HepG2 (cell line): Measurements from ENCODE around the gene BBS9. TPM values are rescaled to one million over a fixed set of nuclear protein-coding genes. Genes with fewer than 3 reads are reported as not detected.
A peak's percentile ranks its signal among the peaks of the same experiment; 100 is the strongest.

Source experiments
- ATAC-seq: fragments of 200-7000 bp; cut with Tn5 transposase; 3 replicates; pipeline ENCODE4 v1.9.1; 2020; ENCODE audit warnings: mild to moderate bottlenecking, moderate library complexity
- BruUV-seq: library from RNA; stranded (reverse); fragments of 400-500 nt; replicated peaks from 2 replicates; lab custom pipeline; 2021; lab: Mats Ljungman, UMichigan
- CTCF ChIA-PET: fragments of 300-600 bp; formaldehyde crosslinking; extraction: SDS; loops from one replicate; lab custom pipeline; 2021; ENCODE audit warnings: low total read pairs, inconsistent platforms, low intra/inter-chr PET ratio; lab: Yijun Ruan, JAX
- POLR2A ChIA-PET: fragments of 350-600 bp; sonication (Branson Sonifier 250); formaldehyde crosslinking; loops from one replicate; lab custom pipeline; 2020; ENCODE audit warnings: antibody characterized with exemption, inconsistent platforms; lab: Yijun Ruan, JAX
- DNase-seq: peaks from one replicate; pipeline ENCODE4 v3.0.0-alpha.2; 2015; ENCODE audit warnings: low spot score
- FAIRE-seq: peaks from 3 replicates; lab custom pipeline; 2011; peaks lifted over from hg19 to GRCh38; lab: Jason Lieb, UNC
- H2AFZ ChIP-seq: one replicate; pipeline ENCODE4 v1.6.1; 2011; ENCODE audit warnings: low read length, inconsistent platforms
- H3K27ac ChIP-seq: fragments of 300-600 bp; 3 replicates; pipeline ENCODE4 v1.8.0; 2011; ENCODE audit warnings: mixed run types, mild to moderate bottlenecking, mixed read lengths, low read length, inconsistent platforms; ENCODE audit not compliant: insufficient read depth; ENCODE audit errors: extremely low read length
- H3K27me3 ChIP-seq, 2 experiments: fragments of 200-600 bp in 1 of 2; 2 replicates in 1 of 2; 3 replicates in 1 of 2; pipeline versions ENCODE4 v1.6.0 to v1.8.0; 2011; ENCODE audit warnings: low read length in 2 of 2, mild to moderate bottlenecking in 2 of 2, moderate library complexity in 2 of 2, inconsistent platforms in 1 of 2; ENCODE audit not compliant: insufficient read depth in 2 of 2, control insufficient read depth in 1 of 2
- H3K36me3 ChIP-seq, 2 experiments: fragments of 200-600 bp in 1 of 2; replicated peaks in 1 of 2; 2 replicates in 1 of 2; 3 replicates in 1 of 2; pipeline versions ENCODE4 v1.5.1 to v1.8.0; 2011; ENCODE audit warnings: low read length in 2 of 2, inconsistent platforms in 1 of 2; ENCODE audit not compliant: insufficient read depth in 2 of 2, control insufficient read depth in 1 of 2
- H3K4me1 ChIP-seq: 2 replicates; pipeline ENCODE4 v1.5.1; 2012; ENCODE audit warnings: low read length, inconsistent platforms; ENCODE audit not compliant: insufficient read depth
- H3K4me2 ChIP-seq: 2 replicates; pipeline ENCODE4 v1.6.0; 2011; ENCODE audit warnings: low read depth, low read length, inconsistent platforms
- H3K4me3 ChIP-seq, 3 experiments: fragments of 200-600 bp in 1 of 3; sonication (generic), shearing (Covaris generic) in 1 of 3; replicated peaks in 1 of 3; 2 replicates each; pipeline ENCODE4 v1.5.1; 2011 to 2016; ENCODE audit warnings: low read length in 3 of 3, inconsistent platforms in 2 of 3, low read depth in 2 of 3, mild to moderate bottlenecking in 2 of 3, control low read depth in 1 of 3, mixed read lengths in 1 of 3; ENCODE audit not compliant: insufficient read depth in 1 of 3
- H3K79me2 ChIP-seq: one replicate; pipeline ENCODE4 v1.6.1; 2011; ENCODE audit warnings: low read length, inconsistent platforms; ENCODE audit not compliant: insufficient read depth
- H3K9ac ChIP-seq: 2 replicates; pipeline ENCODE4 v1.6.0; 2011; ENCODE audit warnings: mild to moderate bottlenecking, low read depth, low read length, inconsistent platforms; ENCODE audit not compliant: insufficient read depth
- H3K9me3 ChIP-seq: 2 replicates; pipeline ENCODE4 v1.5.1; 2012; ENCODE audit warnings: mild to moderate bottlenecking, low read length
- H4K20me1 ChIP-seq: 2 replicates; pipeline ENCODE4 v1.6.0; 2011; ENCODE audit warnings: inconsistent platforms, mild to moderate bottlenecking, low read length, moderate library complexity; ENCODE audit not compliant: insufficient read depth
- CREB1 ChIP-seq, 2 experiments: fragments of 450-650 bp in 1 of 2; IDR thresholded peaks; 2 replicates each; pipeline ENCODE4 v1.6.1; 2016 to 2017; ENCODE audit warnings: control low read depth in 1 of 2, mild to moderate bottlenecking in 1 of 2, missing compliant biosample characterization in 1 of 2, missing genetic modification characterization in 1 of 2
- PCBP2 ChIP-seq: fragments of 200-400 bp; formaldehyde crosslinking; optimal IDR thresholded peaks from 2 replicates; pipeline ENCODE3; 2018; ENCODE audit warnings: low read length, low read depth; ENCODE audit not compliant: poor library complexity, severe bottlenecking
- SAFB2 ChIP-seq: sonication (generic); formaldehyde crosslinking; IDR thresholded peaks from 2 replicates; pipeline ENCODE4 v1.5.1; 2020; ENCODE audit warnings: missing genetic modification reagents, low read depth, mild to moderate bottlenecking, borderline replicate concordance
- SMAD1 ChIP-seq: sonication (generic); formaldehyde crosslinking; IDR thresholded peaks from 2 replicates; pipeline ENCODE4 v1.4.0; 2020; ENCODE audit warnings: missing genetic modification reagents, low read depth, mild to moderate bottlenecking, borderline replicate concordance
- TARDBP ChIP-seq: sonication (generic); formaldehyde crosslinking; IDR thresholded peaks from 2 replicates; pipeline ENCODE4 v1.8.0; 2022; ENCODE audit warnings: mild to moderate bottlenecking, missing genetic modification reagents
- THYN1 ChIP-seq: sonication (generic); formaldehyde crosslinking; IDR thresholded peaks from 2 replicates; pipeline ENCODE4 v1.8.1; 2023; ENCODE audit warnings: low read depth, mild to moderate bottlenecking, moderate library complexity, missing genetic modification reagents, borderline replicate concordance
- ZNF232 ChIP-seq: sonication (generic); formaldehyde crosslinking; IDR thresholded peaks from 2 replicates; pipeline ENCODE4 v1.4.0; 2020; ENCODE audit warnings: missing genetic modification reagents, borderline replicate concordance
- ZNF484 ChIP-seq: sonication (generic); formaldehyde crosslinking; IDR thresholded peaks from 2 replicates; pipeline ENCODE4 v1.5.1; 2020; ENCODE audit warnings: mild to moderate bottlenecking, low read depth, missing genetic modification reagents, borderline replicate concordance
- ZNF850 ChIP-seq: sonication (generic); formaldehyde crosslinking; conservative IDR thresholded peaks from 2 replicates; pipeline ENCODE4 v1.9.0; 2021; ENCODE audit warnings: mild to moderate bottlenecking, missing genetic modification reagents
- WGBS: methylation state at CpG from one replicate; pipeline ENCODE4 v1.1.6; 2017; ENCODE audit warnings: low lambda C conversion rate; 5-methylcytosine and 5-hydroxymethylcytosine counted together
- in situ Hi-C: cut with HindIII; loops from 2 replicates; pipeline ENCODE4 v1.10.0; 2017; ENCODE audit warnings: low pct_unique_long_range_greater_than_20kb; ENCODE audit not compliant: extremely low pct_ligation_motif_present
- intact Hi-C: fragments of 100-400 bp; cut with micrococcal nuclease; formaldehyde crosslinking; loops from one replicate; pipeline ENCODE4 v1.10.0; 2022; ENCODE audit not compliant: unreplicated experiment
- polyA plus RNA-seq, 8 experiments: library from polyadenylated mRNA; depleted of rRNA in 3 of 8; stranded (reverse) in 7 of 8; unstranded in 1 of 8; fragments of >200 nt; fragmentation: Illumina TruSeq in 4 of 8; extraction: Trizol in 4 of 8; gene quantifications; 2 replicates each; pipeline versions ENCODE4 v1.2.1 to v1.2.3, GENCODE V29; 2011 to 2016; ENCODE audit warnings: low read depth in 4 of 8, missing spikeins in 1 of 8, mixed read lengths in 1 of 8; ENCODE audit not compliant: insufficient read depth in 1 of 8
- total RNA-seq, 5 experiments: library from RNA; depleted of rRNA; stranded (reverse); fragments of >200 nt; fragmentation: Illumina TruSeq; extraction: Trizol; gene quantifications; 2 replicates each; pipeline ENCODE4 v1.2.3, GENCODE V29; 2016; ENCODE audit warnings: low read depth in 1 of 5
- TF ChIP-seq, protein P1 (sequence below): sonication (generic); formaldehyde crosslinking; IDR thresholded peaks from 2 replicates; pipeline ENCODE4 v1.5.1; 2020; ENCODE audit warnings: mild to moderate bottlenecking, missing genetic modification reagents, moderate library complexity
- TF ChIP-seq, protein P2 (sequence below): sonication (generic); formaldehyde crosslinking; IDR thresholded peaks from 2 replicates; pipeline ENCODE4 v1.5.0; 2020; ENCODE audit warnings: mild to moderate bottlenecking, missing genetic modification reagents
- TF ChIP-seq, protein P3 (sequence below): sonication (generic); formaldehyde crosslinking; IDR thresholded peaks from 2 replicates; pipeline ENCODE4 v1.8.1; 2023; ENCODE audit warnings: mild to moderate bottlenecking, moderate library complexity, missing genetic modification reagents

Gene BBS9
- total and polyA plus RNA-seq, 2 of the 13 experiments (the other 11 are each of a cell fraction or from before 2014, with no cell fraction given) = 5.1 to 7.8 TPM

DNA sequence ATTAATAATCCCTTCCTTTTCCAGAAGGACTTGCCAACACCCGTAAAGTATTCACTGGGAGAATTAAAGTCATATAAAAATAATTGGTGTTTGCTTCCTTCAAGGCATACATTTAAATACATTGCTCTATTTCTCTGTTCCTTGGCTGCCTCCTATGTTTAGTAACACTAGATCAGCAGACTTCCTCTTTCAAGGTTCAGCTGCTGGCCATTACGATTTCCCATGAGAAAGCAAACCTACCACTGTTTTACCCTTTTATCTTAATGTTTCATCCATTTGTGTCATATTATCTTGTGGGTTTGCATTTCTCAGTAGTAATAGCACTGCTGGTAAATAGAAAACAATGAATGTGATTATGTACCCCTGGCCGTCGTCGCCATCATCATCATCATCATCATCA is 462.1 kb downstream of the BBS9 start:
- DNase-seq (no peak), ATAC-seq (no peak), FAIRE-seq (no peak)
- Histone ChIP-seq H4K20me1 (no peaks in the 10 kb centered on the region), H3K4me3 (no peak overlapping the region), H3K4me1 (no peaks in the 10 kb centered on the region), H3K27me3 (no peaks in the 10 kb centered on the region), H3K36me3 (no peaks in the 10 kb centered on the region), H3K9me3 (no peaks in the 10 kb centered on the region), H3K27ac (no peak overlapping the region), H3K79me2 (no peaks in the 10 kb centered on the region), H3K4me2 (no peak overlapping the region), H2AFZ (no peak overlapping the region), H3K9ac (no peak overlapping the region)
- in situ Hi-C loops (no loop called here), intact Hi-C loops (no loop called here)
- POLR2A ChIA-PET = no interaction called here
- 71% methylated on average over 5 of the region's 5 CpGs for WGBS
- CTCF ChIA-PET = no interaction called here
- BruUV-seq = no TSS peak
- no peak for TF ChIP-seq THYN1 (CRISPR knock-in tag)
- TF ChIP-seq CREB1 (IDR thresholded peaks at IDR 0.05) = 0 out of 2 replicates have a peak, but pooled peaks have one; percentile 22
- no peak for TF ChIP-seq CREB1 (CRISPR knock-in tag; IDR thresholded peaks at IDR 0.05)

DNA sequence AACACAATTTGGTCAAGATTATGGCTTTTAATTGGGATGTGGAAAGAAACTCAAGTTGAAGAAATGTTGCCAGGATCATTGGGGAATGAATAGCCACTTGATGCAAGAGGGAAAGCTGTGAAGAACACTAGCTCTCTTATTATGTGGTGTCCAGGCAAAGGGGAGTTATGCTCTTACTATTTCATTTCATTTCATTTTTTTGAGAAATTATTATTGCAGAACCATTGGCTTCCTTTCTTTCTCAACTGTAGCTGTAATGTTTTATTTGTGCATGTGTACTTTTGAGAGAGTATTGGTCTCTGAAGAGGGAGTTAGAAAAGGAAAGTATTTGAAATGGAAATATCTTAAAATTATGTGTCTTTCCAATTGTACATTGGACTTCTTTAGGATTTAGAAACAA is 463.4 kb downstream of the BBS9 start:
- H3K79me2 ChIP-seq = no peaks in the 10 kb centered on the region
- intact Hi-C loops (no loop called here), in situ Hi-C loops (no loop called here)
- DNase-seq (no peak), FAIRE-seq (no peak), ATAC-seq (no peak)
- no peaks in the 10 kb centered on the region for H4K20me1 ChIP-seq
- no peak overlapping the region for H3K27ac ChIP-seq
- POLR2A ChIA-PET = no interaction called here
- H3K9me3 ChIP-seq = no peaks in the 10 kb centered on the region
- no peaks in the 10 kb centered on the region for H3K4me1 ChIP-seq
- H3K4me3 ChIP-seq = no peak overlapping the region
- no peak overlapping the region for H3K4me2 ChIP-seq
- no peak overlapping the region for H3K9ac ChIP-seq
- H3K27me3 ChIP-seq = no peaks in the 10 kb centered on the region
- no TSS peak for BruUV-seq
- CTCF ChIA-PET = no interaction called here
- no peak overlapping the region for H2AFZ ChIP-seq
- H3K36me3 ChIP-seq = no peaks in the 10 kb centered on the region
- no peak for TF ChIP-seq ZNF232 (CRISPR knock-in tag)
- TF ChIP-seq, protein P1, sequence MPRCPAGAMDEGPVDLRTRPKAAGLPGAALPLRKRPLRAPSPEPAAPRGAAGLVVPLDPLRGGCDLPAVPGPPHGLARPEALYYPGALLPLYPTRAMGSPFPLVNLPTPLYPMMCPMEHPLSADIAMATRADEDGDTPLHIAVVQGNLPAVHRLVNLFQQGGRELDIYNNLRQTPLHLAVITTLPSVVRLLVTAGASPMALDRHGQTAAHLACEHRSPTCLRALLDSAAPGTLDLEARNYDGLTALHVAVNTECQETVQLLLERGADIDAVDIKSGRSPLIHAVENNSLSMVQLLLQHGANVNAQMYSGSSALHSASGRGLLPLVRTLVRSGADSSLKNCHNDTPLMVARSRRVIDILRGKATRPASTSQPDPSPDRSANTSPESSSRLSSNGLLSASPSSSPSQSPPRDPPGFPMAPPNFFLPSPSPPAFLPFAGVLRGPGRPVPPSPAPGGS (CRISPR knock-in tag) = no peak
- TF ChIP-seq TARDBP = no peak
- no peak for TF ChIP-seq SAFB2 (CRISPR knock-in tag)
- TF ChIP-seq, protein P2, sequence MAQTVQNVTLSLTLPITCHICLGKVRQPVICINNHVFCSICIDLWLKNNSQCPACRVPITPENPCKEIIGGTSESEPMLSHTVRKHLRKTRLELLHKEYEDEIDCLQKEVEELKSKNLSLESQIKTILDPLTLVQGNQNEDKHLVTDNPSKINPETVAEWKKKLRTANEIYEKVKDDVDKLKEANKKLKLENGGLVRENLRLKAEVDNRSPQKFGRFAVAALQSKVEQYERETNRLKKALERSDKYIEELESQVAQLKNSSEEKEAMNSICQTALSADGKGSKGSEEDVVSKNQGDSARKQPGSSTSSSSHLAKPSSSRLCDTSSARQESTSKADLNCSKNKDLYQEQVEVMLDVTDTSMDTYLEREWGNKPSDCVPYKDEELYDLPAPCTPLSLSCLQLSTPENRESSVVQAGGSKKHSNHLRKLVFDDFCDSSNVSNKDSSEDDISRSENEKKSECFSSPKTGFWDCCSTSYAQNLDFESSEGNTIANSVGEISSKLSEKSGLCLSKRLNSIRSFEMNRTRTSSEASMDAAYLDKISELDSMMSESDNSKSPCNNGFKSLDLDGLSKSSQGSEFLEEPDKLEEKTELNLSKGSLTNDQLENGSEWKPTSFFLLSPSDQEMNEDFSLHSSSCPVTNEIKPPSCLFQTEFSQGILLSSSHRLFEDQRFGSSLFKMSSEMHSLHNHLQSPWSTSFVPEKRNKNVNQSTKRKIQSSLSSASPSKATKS (CRISPR knock-in tag) = no peak
- no peak for TF ChIP-seq ZNF850 (CRISPR knock-in tag)
- TF ChIP-seq ZNF484 (CRISPR knock-in tag) = no peak
- no peak for TF ChIP-seq SMAD1 (CRISPR knock-in tag)
- TF ChIP-seq, protein P3, sequence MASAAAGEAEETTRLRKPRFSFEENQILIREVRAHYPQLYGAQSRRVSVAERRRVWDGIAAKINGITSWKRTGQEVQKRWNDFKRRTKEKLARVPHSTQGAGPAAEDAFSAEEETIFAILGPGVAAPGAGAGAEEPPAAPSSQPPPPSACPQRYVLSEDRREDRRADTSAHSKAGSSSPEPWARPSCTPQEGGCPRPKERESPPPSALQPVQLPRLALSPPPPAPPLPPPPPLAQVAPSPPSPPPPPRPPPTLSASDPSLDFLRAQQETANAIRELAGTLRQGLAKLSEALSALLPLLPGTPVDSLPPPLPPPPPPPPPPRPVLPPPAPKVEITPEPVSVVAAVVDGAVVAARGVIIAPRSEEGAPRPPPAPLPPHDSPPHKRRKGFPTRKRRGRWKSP (CRISPR knock-in tag) = no peak
- TF ChIP-seq PCBP2 = no peak
